Liver (tissue), 9 donors: ENCODE data around the gene FOXK1. TPM values are rescaled to one million over a fixed set of nuclear protein-coding genes. Genes with fewer than 3 reads are reported as not detected.

Source experiments
- DNase-seq: peaks from one replicate; pipeline ENCODE4 v3.0.0-alpha.2; 2017; ENCODE audit warnings: low spot score
- H3K27ac ChIP-seq, 2 donors: one replicate each; pipeline ENCODE4 v1.7.0; 2013; ENCODE audit warnings: inconsistent platforms in 2 of 2, low read length in 2 of 2, control low read depth in 1 of 2, low read depth in 1 of 2, mild to moderate bottlenecking in 1 of 2
- H3K27me3 ChIP-seq, 4 donors: one replicate each; pipeline versions ENCODE4 v1.6.1 to v1.7.0; 2013; ENCODE audit warnings: low read length in 3 of 4, inconsistent platforms in 1 of 4, mild to moderate bottlenecking in 1 of 4, moderate library complexity in 1 of 4; ENCODE audit not compliant: control insufficient read depth in 4 of 4, insufficient read depth in 4 of 4
- H3K36me3 ChIP-seq, 4 donors: one replicate each; pipeline versions ENCODE4 v1.6.1 to v1.7.0; 2013; ENCODE audit warnings: low read length in 3 of 4, mild to moderate bottlenecking in 3 of 4, low read depth in 1 of 4, moderate library complexity in 1 of 4; ENCODE audit not compliant: control insufficient read depth in 4 of 4, insufficient read depth in 3 of 4
- H3K4me1 ChIP-seq, 4 donors: one replicate each; pipeline versions ENCODE4 v1.6.1 to v1.7.0; 2013; ENCODE audit warnings: low read length in 3 of 4, mild to moderate bottlenecking in 3 of 4, moderate library complexity in 1 of 4; ENCODE audit not compliant: control insufficient read depth in 4 of 4, insufficient read depth in 4 of 4
- H3K4me3 ChIP-seq, 3 donors: one replicate each; pipeline versions ENCODE4 v1.6.1 to v1.7.0; 2013; ENCODE audit warnings: low read length in 3 of 3, control low read depth in 1 of 3, low read depth in 1 of 3, mild to moderate bottlenecking in 1 of 3
- H3K9ac ChIP-seq, 2 donors: one replicate each; pipeline ENCODE4 v1.7.0; 2013; ENCODE audit warnings: low read length in 2 of 2, mild to moderate bottlenecking in 2 of 2, moderate library complexity in 2 of 2, control low read depth in 1 of 2, low read depth in 1 of 2
- H3K9me3 ChIP-seq, 4 donors: one replicate each; pipeline versions ENCODE4 v1.6.1 to v1.7.0; 2013; ENCODE audit warnings: low read length in 3 of 4; ENCODE audit not compliant: control insufficient read depth in 4 of 4
- ATF3 ChIP-seq: IDR thresholded peaks from 2 replicates; pipeline ENCODE4 v1.6.1; 2016; ENCODE audit warnings: antibody characterized with exemption
- CTCF ChIP-seq: fragments of 150-350 bp; IDR thresholded peaks from 2 replicates; pipeline ENCODE4 v1.5.1; 2017; ENCODE audit warnings: improper control_type of control experiment, low read depth, low read length; ENCODE audit not compliant: missing input control
- EGR1 ChIP-seq, 2 donors: IDR thresholded peaks; 2 replicates each; pipeline ENCODE4 v1.6.1; 2016 to 2018; ENCODE audit warnings: antibody characterized with exemption in 2 of 2, low read depth in 2 of 2
- FOXA1 ChIP-seq: IDR thresholded peaks from 2 replicates; pipeline ENCODE4 v1.6.1; 2016; ENCODE audit warnings: antibody characterized with exemption
- GABPA ChIP-seq, 2 donors: IDR thresholded peaks in 1 of 2; conservative IDR thresholded peaks in 1 of 2; 2 replicates each; pipeline ENCODE4 v1.6.1; 2016; ENCODE audit warnings: antibody characterized with exemption in 2 of 2, mild to moderate bottlenecking in 1 of 2, moderate library complexity in 1 of 2
- HNF4A ChIP-seq, 2 donors: conservative IDR thresholded peaks; 2 replicates each; pipeline ENCODE4 v1.6.1; 2016; ENCODE audit warnings: antibody characterized with exemption in 2 of 2, mild to moderate bottlenecking in 2 of 2
- HNF4G ChIP-seq: IDR thresholded peaks from 2 replicates; pipeline ENCODE4 v1.6.1; 2016; ENCODE audit warnings: antibody characterized with exemption
- JUND ChIP-seq, 2 donors: IDR thresholded peaks; 2 replicates each; pipeline ENCODE4 v1.6.1; 2016; ENCODE audit warnings: antibody characterized with exemption in 2 of 2
- MAX ChIP-seq: IDR thresholded peaks from 2 replicates; pipeline ENCODE4 v1.6.1; 2016; ENCODE audit warnings: antibody characterized with exemption
- NR2F2 ChIP-seq: IDR thresholded peaks from 2 replicates; pipeline ENCODE4 v1.6.1; 2016; ENCODE audit warnings: antibody characterized with exemption
- RAD21 ChIP-seq, 2 donors: IDR thresholded peaks; 2 replicates each; pipeline ENCODE4 v1.6.1; 2016; ENCODE audit warnings: antibody characterized with exemption in 2 of 2, mild to moderate bottlenecking in 2 of 2
- REST ChIP-seq: IDR thresholded peaks from 2 replicates; pipeline ENCODE4 v1.6.1; 2016; ENCODE audit warnings: antibody characterized with exemption, mild to moderate bottlenecking
- RXRA ChIP-seq, 2 donors: IDR thresholded peaks; 2 replicates each; pipeline ENCODE4 v1.6.1; 2017 to 2018; ENCODE audit warnings: antibody characterized with exemption in 2 of 2, mild to moderate bottlenecking in 1 of 2
- TAF1 ChIP-seq: conservative IDR thresholded peaks from 2 replicates; pipeline ENCODE4 v1.6.1; 2016; ENCODE audit warnings: antibody characterized with exemption, mild to moderate bottlenecking
- YY1 ChIP-seq: IDR thresholded peaks from 2 replicates; pipeline ENCODE4 v1.6.1; 2016; ENCODE audit warnings: antibody characterized with exemption, mild to moderate bottlenecking
- WGBS: extraction: QIAGEN DNeasy Blood & Tissue Kit; methylation state at CpG from one replicate; pipeline ENCODE4 v1.1.7; 2013; 5-methylcytosine and 5-hydroxymethylcytosine counted together
- polyA plus RNA-seq, 2 donors: library from polyadenylated mRNA; stranded (reverse) in 1 of 2; unstranded in 1 of 2; fragments of 200-250 nt in 1 of 2; fragments of >200 nt in 1 of 2; fragmentation: Nextera tagmentation in 1 of 2; extraction: Ambion mirVana in 1 of 2; gene quantifications; one replicate each; pipeline versions ENCODE4 v1.2.1 to v1.2.3, GENCODE V29; 2013 to 2015
- total RNA-seq, 2 donors: library from RNA; depleted of rRNA; stranded (reverse); fragments of >200 nt; gene quantifications; one replicate each; pipeline ENCODE4 v1.2.3, GENCODE V29; 2014
- TF ChIP-seq, protein P1 (sequence below): IDR thresholded peaks from 2 replicates; pipeline ENCODE4 v1.6.1; 2016; ENCODE audit warnings: antibody characterized with exemption
- donor health status: healthy.
- donor health status: healthy.
- donor health status: healthy.
- donor health status: healthy.
- donor health status: healthy.

FOXK1 gene
- total and polyA plus RNA-seq, 4 donors, result 1.2 to 8.5 (median 4.4) TPM

- TF ChIP-seq EGR1 (IDR thresholded peaks at IDR 0.05; ENCODE audit: low read depth in 2 of 2) (no peak), CTCF (no peak), HNF4G (no peak), NR2F2 (no peak), JUND (IDR thresholded peaks at IDR 0.05) (no peak), ATF3 (no peak), YY1 (no peak), HNF4A (conservative IDR thresholded peaks at IDR 0.05) (no peak), GABPA (IDR thresholded peaks at IDR 0.05 in 1 of 2, conservative IDR thresholded peaks at IDR 0.05 in 1 of 2) (no peak), FOXA1 (no peak)
- TF ChIP-seq, protein P1, sequence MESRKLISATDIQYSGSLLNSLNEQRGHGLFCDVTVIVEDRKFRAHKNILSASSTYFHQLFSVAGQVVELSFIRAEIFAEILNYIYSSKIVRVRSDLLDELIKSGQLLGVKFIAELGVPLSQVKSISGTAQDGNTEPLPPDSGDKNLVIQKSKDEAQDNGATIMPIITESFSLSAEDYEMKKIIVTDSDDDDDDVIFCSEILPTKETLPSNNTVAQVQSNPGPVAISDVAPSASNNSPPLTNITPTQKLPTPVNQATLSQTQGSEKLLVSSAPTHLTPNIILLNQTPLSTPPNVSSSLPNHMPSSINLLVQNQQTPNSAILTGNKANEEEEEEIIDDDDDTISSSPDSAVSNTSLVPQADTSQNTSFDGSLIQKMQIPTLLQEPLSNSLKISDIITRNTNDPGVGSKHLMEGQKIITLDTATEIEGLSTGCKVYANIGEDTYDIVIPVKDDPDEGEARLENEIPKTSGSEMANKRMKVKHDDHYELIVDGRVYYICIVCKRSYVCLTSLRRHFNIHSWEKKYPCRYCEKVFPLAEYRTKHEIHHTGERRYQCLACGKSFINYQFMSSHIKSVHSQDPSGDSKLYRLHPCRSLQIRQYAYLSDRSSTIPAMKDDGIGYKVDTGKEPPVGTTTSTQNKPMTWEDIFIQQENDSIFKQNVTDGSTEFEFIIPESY, result no peak
Observed at GRCh38 chr7:4764402-4765007, 82.4 kb downstream of the FOXK1 start.

GRCh38 chr7:4765776-4766490 lies 83.8 kb downstream of the FOXK1 start:
- no peak for TF ChIP-seq FOXA1
- TF ChIP-seq TAF1, result no peak
- TF ChIP-seq JUND (IDR thresholded peaks at IDR 0.05), result no peak
- TF ChIP-seq CTCF, result no peak
- TF ChIP-seq GABPA (IDR thresholded peaks at IDR 0.05 in 1 of 2, conservative IDR thresholded peaks at IDR 0.05 in 1 of 2), result no peak
- no peak for TF ChIP-seq RXRA (IDR thresholded peaks at IDR 0.05)
- no peak for TF ChIP-seq RAD21 (IDR thresholded peaks at IDR 0.05)
- no peak for TF ChIP-seq YY1
- TF ChIP-seq REST, result no peak
- TF ChIP-seq EGR1 (IDR thresholded peaks at IDR 0.05; ENCODE audit: low read depth in 2 of 2), result no peak
- TF ChIP-seq MAX, result no peak
- no peak for TF ChIP-seq NR2F2
- no peaks in the 10 kb centered on the region for H3K4me1 ChIP-seq
- DNase-seq, result no peak
- no peak overlapping the region for H3K4me3 ChIP-seq
- H3K36me3 ChIP-seq, result peaks cover 10 to 35% (median 22%) of the 10 kb centered on the region in 4 donors
- no peak overlapping the region for H3K27ac ChIP-seq
- H3K9me3 ChIP-seq, result no peaks in the 10 kb centered on the region
- H3K27me3 ChIP-seq, result no peaks in the 10 kb centered on the region
- no peak overlapping the region for H3K9ac ChIP-seq
- WGBS, result 90% methylated on average over 23 of the region's 23 CpGs

More at GRCh38 chr7:4764402-4765007, 82.4 kb downstream of the FOXK1 start:
- H3K9ac ChIP-seq, result no peak overlapping the region
- H3K36me3 ChIP-seq, result peaks cover 11 to 45% (median 29%) of the 10 kb centered on the region in 4 donors
- no peak for DNase-seq
- no peaks in the 10 kb centered on the region for H3K27me3 ChIP-seq
- no peak overlapping the region for H3K27ac ChIP-seq
- 90% methylated on average over 35 of the region's 35 CpGs for WGBS
- no peaks in the 10 kb centered on the region for H3K4me1 ChIP-seq
- no peak overlapping the region for H3K4me3 ChIP-seq
- no peaks in the 10 kb centered on the region for H3K9me3 ChIP-seq
